Stimulated activated CD8-positive, alpha-beta memory T cell treated with anti-CD3 and anti-CD28 coated beads, Interleukin-12 subunit alpha, Interleukin-12 subunit beta, amount 100 ng/mL, for 24 hours (primary cell): Measurements from ENCODE around the gene DTNBP1.
"Not testable (repeated sequence)": the region's sequence is repeated elsewhere in the genome, so short reads cannot be mapped to it uniquely, and the experiment has no call there.

Experiments
- DNase-seq: peaks from one replicate; pipeline ENCODE4 v3.0.0-alpha.2; 2020; ENCODE audit errors: extremely low read depth

DTNBP1 gene

DNA sequence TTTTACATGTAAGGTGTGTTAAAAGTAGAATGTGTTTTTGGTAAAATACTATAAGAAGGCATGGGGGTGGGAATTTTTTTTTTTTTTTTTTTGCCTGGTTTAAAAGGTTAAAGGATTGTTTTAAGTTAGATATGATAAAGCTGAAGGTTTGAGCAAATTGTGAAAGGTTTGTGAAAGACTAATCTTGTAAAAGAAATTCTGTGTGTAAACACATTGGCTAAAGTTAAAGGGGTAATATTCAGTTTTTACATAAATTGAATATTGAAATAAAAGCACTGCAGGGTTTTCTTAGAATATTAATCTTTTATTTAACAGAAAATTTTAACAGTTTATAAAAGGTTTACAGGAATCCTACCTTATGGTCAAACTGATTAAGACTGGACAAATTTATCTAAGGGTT, 105.7 kb downstream of the DTNBP1 start:
- no peak for DNase-seq

DNA sequence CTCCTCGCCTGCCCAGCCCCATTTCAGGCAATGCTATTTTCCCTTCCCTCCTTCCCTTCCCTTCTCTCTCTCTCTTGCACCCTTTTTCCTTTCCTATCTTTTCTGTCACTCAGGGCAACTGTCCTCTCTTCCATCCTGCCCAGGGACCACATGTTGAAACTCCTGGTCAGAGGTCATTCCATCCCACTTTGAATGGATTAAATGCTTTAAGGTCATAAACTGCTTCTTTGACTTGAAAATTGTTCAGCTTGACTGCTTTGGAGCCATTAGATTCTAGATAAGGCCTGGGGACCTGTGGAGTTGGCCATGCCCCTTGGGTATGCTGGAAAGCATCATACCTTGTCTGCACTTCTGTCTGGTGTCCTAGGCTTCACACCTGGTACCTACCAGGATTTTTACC, 106.1 kb downstream of the DTNBP1 start:
- DNase-seq = no peak

DNA sequence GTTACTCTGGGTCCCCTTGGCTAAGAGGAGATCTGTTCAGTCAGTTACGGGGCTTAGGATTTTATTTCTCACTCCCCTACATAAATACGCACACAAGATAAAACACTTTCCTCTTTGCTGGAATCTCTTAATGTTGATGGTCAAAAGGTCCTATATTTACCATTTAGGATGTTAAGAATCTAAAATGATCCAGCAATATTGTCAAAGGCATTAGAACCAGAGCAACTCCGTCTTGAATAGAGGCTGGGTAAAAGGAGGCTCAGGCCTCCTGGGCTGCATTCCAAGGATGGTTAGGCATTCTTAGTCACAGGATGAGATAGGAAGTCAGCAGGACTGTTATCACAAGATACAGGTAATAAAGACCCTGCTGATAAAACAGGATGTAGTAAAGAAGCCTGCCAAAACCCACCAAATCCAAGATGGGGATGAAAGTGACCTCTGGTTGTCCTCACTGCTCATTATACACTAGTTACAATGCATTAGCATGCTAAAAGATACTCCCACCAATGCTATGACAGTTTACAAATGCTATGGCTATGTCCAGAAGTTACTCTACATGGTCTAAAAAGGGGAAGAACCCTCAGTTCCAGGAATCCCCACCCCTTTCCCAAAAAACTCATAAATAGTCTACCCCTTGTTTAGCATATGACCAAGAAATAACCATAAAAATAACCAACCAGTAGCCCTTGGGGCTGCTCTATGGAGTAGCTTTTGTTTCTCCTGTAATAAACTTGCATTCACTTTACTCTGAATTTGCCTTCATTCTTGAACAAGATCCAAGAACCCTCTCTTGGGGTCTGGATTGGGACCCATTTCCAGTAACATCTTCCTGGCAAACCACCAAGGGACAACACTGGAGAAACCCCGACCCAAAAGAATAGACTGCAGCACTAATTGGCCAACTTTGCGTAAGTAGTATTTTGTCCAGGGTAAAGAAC, 107.5 kb downstream of the DTNBP1 start:
- DNase-seq = no peak

DNA sequence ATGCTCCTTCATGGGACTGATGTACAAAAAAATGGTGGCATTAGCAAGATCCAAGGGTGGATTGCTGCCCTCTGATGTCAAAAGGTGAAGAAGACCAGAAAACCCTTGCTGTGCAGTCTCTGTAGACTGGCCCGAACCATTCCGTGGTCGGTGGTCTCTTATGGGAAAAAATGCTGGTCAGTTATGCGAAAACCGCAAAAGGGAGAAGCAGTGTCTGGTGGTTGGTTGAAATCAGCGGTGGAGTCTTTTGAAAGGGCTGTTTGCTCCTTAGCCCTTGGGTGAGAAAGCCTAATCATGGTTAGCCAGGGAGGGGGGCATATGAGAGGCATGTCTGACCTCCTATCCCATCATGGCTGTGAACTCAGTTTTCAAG, 108.1 kb downstream of the DTNBP1 start:
- DNase-seq = no peak

DNA sequence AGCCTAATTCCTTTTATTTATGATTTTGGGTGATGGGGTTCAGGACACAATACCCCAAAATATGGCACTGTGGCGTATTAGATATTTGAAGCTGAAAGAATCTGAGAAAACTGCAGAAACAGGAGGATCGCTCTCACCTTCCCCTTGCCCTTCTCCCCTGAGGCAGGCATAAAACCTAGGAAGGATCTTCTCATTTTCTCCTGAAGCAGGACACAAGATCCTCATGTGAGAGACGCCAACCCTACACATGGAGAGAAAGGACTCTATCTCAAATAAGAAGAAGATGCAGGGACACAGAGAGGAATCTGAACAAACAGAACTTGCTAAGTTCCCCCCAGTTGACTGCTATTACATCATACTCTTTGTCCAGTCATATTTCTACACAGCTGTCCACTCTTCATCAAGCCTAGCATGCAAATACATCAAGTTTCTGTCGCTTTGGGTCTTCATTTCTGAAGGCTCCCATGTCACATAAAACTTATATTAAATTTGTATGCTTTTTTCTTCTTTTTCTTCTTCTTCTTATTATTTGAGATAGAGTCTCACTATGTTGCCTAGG, 109.0 kb downstream of the DTNBP1 start:
- DNase-seq = no peak

DNA sequence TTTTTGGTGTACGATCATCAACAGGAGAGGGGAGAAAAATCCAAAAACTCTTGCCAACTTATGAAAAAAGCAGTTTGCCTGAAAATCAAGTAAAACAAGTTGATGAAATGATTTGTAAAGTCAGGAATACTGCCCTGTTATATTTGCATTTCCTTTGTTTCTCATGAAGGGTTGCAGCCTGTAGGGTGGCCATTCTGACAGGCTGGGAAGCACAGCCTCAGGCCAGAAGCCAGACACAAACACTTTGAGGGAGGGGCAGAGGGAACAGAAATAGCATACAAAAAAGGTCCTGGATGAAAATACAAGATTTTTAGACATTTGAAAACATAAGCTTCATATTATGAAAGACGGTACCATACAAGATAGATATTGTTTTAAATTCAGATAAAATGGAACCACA, 109.8 kb downstream of the DTNBP1 start:
- no peak for DNase-seq

DNA sequence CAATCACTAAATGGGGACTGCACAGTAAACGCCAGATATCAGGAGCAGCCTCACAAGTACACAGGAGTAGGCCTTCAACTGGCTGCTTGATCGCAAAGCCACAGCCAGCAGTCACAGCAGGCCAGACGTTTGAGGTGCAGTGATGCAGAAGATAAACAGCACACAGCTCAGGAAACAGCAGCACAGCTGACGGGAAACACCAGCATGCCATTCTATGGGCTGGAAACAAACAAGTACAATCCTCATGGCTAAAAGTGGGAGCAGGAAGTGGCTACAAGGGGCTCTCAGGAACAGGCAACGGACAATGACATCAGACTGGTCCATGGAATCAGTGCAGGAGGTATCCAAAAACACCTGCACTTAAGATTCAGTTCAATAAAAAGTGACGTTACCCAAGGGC, 111.0 kb downstream of the DTNBP1 start:
- no peak for DNase-seq

DNA sequence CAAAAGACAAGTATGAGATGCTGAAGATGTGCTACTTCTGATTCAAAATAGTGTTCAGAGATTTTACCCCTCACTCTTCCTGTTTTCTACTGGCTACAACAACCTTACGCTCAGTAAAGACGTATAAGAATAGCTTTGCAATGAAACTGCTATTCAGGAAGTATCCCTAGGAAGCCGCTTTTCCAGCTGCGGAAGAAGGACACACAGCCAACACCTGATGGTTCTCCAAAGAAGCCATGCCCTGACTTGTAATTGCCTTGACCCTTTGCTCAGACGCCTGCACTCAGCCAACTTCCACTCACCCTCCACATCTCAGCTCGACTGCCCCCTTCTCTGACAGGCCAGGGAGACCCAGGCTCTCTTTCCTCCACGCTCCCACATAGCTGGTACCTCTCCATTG, 111.6 kb downstream of the DTNBP1 start:
- DNase-seq = no peak

DNA sequence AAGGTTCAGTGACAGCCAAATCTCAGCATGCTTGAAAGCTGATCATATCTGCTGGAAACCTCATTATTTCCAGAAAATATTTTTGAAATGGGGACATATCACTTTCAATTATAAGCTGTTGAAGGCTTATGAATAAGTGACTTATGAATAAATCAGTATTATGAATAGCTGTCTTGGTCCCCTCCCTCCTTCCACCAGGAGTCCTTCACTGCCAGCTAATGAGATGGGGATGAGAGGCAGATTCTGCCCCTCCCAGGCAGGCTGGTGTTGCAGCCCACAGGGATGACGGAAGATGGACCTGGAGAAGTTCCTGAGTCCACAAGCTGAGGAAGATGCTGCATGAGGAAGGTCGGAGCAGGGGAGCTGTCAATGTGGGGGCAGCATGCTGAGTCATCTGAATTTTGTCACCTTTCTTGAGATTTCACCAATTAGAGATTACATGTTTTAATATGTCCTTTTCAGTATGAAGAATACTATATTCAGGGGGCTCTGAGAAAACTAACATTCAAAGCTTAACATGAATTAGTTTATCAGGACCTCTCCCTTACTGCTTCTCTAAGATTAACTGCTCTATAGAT, 112.2 kb downstream of the DTNBP1 start:
- DNase-seq = no peak

DNA sequence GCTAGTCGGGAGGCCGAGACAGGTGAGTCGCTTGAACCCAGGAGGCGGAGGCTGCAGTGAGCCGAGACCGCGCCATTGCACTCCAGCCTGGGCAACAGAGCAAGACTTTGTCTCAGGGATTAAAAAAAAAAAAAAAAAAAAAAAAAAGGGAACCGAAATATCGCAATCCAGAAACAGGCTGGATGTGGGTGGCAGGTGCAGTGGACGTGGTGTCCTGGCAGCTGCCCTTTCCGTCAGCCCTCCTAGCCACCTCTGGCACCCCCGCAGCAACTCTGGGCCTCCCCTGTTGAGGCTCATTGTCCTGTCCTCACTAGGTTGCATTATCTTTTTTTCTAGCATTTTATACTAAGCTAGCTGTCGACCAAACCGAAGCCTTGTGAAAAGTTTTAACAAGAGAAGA, 113.5 kb downstream of the DTNBP1 start:
- no peak for DNase-seq

DNA sequence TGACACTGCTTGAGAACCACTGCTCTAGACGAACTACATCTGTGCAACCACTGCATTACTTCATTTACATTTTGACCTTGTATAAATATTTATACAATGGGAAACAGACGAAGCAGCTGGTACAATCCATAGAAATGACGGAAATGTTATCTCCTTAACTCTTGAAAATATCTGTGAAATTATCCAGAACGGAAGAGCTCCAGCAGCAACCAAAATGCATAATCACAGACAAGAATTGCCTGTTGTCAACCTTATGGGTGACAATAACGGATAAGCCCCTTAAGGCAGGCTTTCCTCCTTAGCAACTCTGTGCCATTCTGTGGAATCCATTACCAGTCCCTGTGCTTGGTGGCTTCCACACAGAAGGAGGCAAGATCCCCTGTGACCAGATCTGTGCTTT, 115.4 kb downstream of the DTNBP1 start:
- no peak for DNase-seq

DNA sequence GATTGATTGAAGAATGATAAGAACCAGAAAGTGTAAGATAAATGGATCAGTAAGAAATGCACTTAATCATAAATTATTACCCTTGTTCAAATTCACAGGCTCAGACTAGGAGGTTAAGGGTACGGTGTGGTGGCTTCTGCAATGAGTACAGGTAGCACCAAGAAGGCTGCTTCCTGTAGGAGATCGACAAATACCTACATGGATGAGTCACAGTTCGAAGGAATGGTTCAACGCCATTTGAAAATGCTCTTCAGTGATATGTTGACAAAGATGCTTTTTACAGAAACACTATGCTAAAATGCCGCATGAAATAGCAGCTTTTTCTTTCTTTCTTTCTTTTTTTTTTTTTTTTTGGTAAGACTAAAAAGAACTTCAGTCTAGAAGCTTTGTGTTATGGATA, 116.2 kb downstream of the DTNBP1 start:
- DNase-seq = no peak

DNA sequence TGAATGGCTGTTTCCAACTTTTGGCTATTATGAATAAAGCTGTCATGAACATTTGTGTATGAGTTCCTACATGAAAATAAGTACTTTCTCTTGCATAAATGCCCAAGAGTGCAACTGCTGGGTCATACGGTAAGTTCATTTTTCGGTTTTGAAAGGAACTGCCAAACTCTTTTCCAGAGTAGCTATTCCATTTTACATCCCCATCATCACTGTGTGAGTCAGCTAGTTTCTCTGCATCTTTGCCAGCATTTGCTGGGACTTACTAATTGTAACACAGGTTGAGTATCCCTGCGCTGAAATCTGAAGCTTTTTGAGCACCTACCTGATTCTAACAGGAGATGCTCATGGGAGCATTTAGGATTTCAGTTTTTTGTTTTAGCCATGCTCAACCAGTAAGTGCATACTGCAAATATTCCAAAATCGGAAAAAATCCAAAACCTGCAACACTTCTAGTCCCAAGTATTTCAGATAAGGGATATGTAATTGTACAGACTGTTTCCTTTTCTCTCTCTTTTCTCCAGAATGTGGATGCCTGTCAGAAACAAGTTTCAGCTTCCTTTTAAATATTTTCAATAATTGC, 118.4 kb downstream of the DTNBP1 start:
- DNase-seq = no peak

DNA sequence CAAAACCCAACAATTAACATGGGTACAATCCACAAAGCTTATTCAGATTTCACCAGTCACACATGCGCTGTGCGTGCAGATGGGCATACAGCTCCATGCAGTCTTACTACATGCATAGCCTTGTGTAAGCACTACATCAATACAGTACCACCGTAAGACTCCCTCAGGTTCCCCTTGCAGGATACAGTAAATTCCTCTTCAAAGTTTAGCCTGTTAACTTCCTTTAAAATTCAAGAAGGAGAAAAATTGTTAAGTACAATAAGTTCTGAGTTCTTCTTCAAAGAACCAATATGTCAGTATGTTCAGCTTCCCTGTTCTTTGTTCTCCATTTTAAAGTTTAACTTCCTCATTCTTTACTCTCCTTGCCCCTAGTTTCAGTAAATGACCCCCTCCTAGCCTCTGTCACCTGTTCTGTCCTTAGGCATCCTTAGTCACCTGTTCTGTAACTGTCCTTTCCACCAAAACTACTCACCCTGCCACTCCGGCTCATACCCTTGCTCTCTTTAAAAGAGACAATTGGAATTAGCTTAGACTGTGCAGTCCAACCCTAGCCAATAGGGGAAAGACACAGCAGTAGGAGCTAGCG, 119.4 kb downstream of the DTNBP1 start:
- DNase-seq = not testable (repeated sequence)

DNA sequence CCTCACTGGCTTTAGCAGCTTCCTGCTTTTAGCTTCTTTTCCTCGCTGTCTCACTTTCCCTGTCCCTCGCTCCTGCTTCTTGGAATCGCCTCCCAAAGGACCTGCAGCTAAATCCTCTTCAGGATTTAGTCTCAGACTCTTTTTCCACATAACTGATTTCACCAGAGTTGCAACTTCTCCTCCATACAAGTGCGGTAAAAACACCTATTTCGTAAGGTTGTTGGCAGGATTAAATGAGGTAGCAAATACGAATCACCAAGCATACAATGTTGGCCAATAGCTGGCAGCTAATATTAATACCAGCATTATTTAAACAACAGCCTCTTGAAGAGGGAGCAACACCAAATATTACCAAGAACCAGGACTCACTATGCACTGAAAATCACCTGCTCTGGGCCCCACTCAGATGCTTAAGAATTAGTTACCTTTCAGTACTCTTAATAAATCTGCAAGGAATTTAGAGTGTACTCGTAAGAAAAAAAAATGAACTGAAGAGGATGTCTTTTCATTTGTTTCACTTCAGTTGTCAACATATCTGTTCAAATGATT, 123.0 kb downstream of the DTNBP1 start:
- no peak for DNase-seq

DNA sequence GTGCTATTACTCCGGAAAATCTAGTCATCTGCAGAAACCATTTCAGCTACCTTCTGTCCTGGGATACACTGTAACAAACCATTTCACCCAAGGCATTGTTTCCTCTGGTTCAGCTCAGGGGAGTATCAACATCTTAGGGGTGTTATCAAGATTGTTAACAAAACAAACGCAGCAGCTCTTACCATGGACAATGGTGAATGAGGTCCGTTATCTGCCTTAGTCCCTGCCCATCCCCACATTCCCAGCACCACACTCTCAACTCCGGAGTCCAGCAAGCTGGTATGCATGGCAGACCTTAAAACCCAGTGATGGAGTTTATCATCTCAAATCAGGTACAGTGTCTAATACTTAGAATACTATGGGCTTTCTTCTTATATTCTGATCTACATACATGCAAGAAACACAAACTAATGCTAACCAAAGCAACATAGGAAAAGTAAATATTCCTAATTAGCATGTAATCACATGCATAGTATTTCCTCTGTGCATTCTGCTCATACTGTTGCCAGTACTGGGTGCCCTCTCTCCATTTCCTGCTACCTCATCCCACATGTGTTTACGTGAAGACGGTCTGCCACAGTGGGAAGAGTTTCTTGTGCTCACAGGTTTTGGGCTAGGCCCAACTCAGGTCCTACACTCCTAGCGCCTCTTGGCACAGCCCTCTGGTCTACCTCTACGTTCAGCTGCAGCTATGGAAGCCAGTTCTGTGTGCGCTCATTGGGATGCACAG, 123.9 kb downstream of the DTNBP1 start:
- DNase-seq = no peak

DNA sequence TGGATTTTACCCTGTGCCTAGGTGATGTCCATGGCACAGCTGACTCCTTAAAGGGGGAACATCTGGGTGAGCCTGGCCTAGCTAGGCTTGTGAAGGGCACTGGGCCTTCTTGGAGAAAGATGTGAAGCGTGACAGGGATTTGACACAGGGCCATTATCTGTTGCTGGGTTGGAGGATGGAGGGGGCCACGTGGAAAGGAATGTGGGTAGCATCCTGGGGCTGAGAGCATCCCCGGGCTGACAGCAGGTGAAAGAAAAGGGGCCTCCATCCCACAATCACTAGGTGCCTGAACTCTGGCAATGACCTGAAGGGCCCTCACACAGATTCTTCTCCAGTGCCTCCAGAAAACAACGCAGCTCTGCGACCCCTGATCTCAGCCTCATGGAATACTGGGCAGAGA, 124.7 kb downstream of the DTNBP1 start:
- DNase-seq = no peak

DNA sequence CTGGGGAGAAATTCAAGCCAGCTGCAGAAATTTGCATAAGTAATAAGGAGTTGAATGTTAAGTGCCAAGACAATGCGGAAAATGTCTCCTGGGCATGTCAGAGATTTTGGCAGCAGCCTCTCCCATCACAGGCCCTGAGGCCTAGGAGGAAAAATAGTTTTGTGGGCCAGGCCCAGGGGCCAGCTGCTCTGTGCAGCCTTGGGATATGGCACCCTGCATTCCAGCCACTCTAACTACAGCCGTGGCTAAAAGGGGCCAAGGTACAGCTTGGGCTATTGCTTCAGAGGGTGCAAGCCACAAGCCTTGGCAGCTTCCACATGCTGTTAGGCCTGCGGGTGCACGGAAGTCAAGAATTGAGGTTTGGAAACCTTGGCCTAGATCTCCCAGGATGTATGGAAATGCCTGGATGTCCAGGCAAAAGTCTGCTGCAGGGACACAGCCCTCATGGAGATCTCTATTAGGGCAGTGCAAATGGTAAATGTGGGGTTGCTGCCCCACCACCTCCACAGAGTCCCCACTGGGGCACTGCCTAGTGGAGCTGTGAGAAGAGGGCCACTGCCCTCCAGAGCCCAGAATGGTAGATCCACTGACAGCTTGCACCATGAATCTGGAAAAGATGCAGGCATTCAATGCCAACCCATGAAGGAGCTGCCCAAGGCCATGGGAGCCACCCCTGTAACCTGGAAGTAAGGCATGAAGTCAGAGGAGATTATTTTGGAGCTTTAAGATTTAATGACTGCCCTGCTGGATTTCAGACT, 126.5 kb downstream of the DTNBP1 start:
- DNase-seq = no peak

DNA sequence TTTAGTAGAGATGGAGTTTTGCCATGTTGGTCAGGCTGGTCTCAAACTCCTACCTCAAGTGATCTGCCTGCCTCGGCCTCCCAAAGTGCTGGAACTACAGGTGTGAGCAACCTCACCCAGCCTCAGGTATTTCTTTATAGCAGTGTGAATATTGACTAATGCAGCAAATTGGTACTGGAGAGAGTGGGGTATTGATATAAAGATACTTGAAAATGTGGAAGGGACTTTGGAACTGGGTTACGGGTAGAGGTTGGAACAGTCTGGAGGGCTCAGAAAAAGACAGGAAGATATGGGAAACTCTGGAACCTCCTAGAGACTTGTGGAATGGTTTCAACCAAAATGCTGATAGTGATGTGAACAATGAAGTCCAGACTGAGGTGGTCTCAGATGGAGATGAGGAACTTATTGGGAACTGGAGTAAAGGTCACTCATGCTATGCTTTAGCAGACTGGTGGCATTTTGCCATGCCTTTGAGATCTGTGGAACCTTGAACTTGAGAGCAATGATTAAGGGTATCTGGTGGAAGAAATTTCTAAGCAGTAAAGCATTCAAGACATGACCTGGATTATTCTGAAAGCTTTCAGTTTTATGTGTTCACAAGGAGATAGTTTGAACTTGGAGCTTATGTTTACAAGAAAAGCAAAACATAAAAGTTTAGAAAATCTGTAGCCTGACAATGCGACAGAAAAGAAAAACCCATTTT, 127.2 kb downstream of the DTNBP1 start:
- DNase-seq = no peak

DNA sequence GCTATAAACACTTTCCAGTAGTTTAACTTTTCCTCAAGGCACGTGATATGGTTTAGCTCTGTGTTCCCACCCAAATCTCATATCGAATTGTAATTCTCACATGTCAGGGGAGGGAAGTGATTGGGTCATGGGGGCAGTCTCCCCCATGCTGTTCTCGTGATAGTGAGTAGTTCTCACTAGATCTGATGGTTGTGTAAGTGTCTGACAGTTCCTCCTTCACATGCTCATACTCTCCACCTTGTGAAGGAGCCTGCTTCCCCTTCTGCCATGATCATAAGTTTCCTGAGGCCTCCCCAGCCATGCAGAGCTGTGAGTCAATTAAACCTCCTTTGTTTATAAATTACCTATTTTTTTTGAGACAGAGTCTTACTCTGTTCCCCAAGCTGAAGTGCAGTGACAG, 127.9 kb downstream of the DTNBP1 start:
- DNase-seq = no peak
